Peyer's patch (tissue), 4 donors: ENCODE measurements around the gene BTBD3. TPM values are rescaled to one million over a fixed set of nuclear protein-coding genes. Genes with fewer than 3 reads are reported as not detected.

Experiments used
- DNase-seq, 3 donors: peaks; one replicate each; pipeline ENCODE4 v3.0.0-alpha.2; 2017 to 2019
- H3K27ac ChIP-seq, 4 donors: fragments of 200-600 bp; sonication (generic); one replicate each; pipeline ENCODE4 v1.5.1; 2016 to 2019
- H3K27me3 ChIP-seq, 2 donors: fragments of 200-600 bp; sonication (generic); one replicate each; pipeline ENCODE4 v1.5.1; 2019
- H3K36me3 ChIP-seq, 3 donors: fragments of 200-600 bp; sonication (generic); one replicate each; pipeline ENCODE4 v1.5.1; 2016 to 2019
- H3K4me1 ChIP-seq, 4 donors: fragments of 200-600 bp; sonication (generic); one replicate each; pipeline ENCODE4 v1.5.1; 2016 to 2019
- H3K4me3 ChIP-seq, 4 donors: fragments of 200-600 bp; sonication (generic); 1 replicate in 3 of 4; 2 replicates in 1 of 4; pipeline ENCODE4 v1.5.1; 2016 to 2019; ENCODE audit warnings: mild to moderate bottlenecking in 1 of 4
- H3K9me3 ChIP-seq, 4 donors: fragments of 200-600 bp; sonication (generic); one replicate each; pipeline ENCODE4 v1.5.1; 2016 to 2019; ENCODE audit warnings: mild to moderate bottlenecking in 1 of 4
- CTCF ChIP-seq, 6 experiments: fragments of 450-650 bp in 4 of 6; fragments of 200-600 bp in 2 of 6; sonication (generic) in 1 of 6; IDR thresholded peaks; one replicate each; pipeline ENCODE4 v1.5.1; 2017 to 2019; ENCODE audit warnings: antibody characterized with exemption in 6 of 6, mild to moderate bottlenecking in 3 of 6, moderate library complexity in 1 of 6
- POLR2A ChIP-seq, 2 donors: fragments of 450-650 bp; IDR thresholded peaks; one replicate each; pipeline ENCODE4 v1.5.1; 2017; ENCODE audit warnings: antibody characterized with exemption in 2 of 2, mild to moderate bottlenecking in 2 of 2, moderate library complexity in 2 of 2
- total RNA-seq, 4 donors: library from RNA; depleted of rRNA; stranded (reverse); fragments of >200 nt; gene quantifications; one replicate each; pipeline ENCODE4 v1.1.0, GENCODE V29; 2016

Gene BTBD3
- total RNA-seq, 4 donors from 2014 or later: 25.6 to 47.6 (median 43.8) TPM

GRCh38 chr20:11926292-11926998, 8.8 kb downstream of the BTBD3 start:
- Histone ChIP-seq H3K27ac (no peak overlapping the region), H3K9me3 (no peaks in the 10 kb centered on the region), H3K36me3 (peaks cover 0 to 13% (median 0%) of the 10 kb centered on the region in 3 donors), H3K27me3 (no peaks in the 10 kb centered on the region), H3K4me3 (no peak overlapping the region), H3K4me1 (no peaks in the 10 kb centered on the region)
- DNase-seq: no peak
- TF ChIP-seq POLR2A (IDR thresholded peaks at IDR 0.05) (no peak), CTCF (IDR thresholded peaks at IDR 0.05) (no peak)

GRCh38 chr20:11929947-11930346, 12.3 kb downstream of the BTBD3 start:
- Histone ChIP-seq H3K4me1 (no peaks in the 10 kb centered on the region), H3K36me3 (no peaks in the 10 kb centered on the region), H3K27ac (no peak overlapping the region), H3K9me3 (no peaks in the 10 kb centered on the region), H3K4me3 (no peak overlapping the region), H3K27me3 (no peaks in the 10 kb centered on the region)
- DNase-seq: no peak
- TF ChIP-seq POLR2A (IDR thresholded peaks at IDR 0.05) (no peak), CTCF (IDR thresholded peaks at IDR 0.05) (no peak)

- DNase-seq: no peak
- TF ChIP-seq CTCF (IDR thresholded peaks at IDR 0.05): no peak
- no peak for TF ChIP-seq POLR2A (IDR thresholded peaks at IDR 0.05)
- no peak overlapping the region for H3K27ac ChIP-seq
Measured at GRCh38 chr20:11935212-11936154, 17.8 kb downstream of the BTBD3 start.

GRCh38 chr20:11936157-11936556, 18.5 kb downstream of the BTBD3 start:
- peaks cover 0 to 8% (median 0%) of the 10 kb centered on the region in 4 donors for H3K4me1 ChIP-seq
- no peaks in the 10 kb centered on the region for H3K36me3 ChIP-seq
- DNase-seq: no peak
- no peak overlapping the region for H3K4me3 ChIP-seq
- no peaks in the 10 kb centered on the region for H3K9me3 ChIP-seq
- TF ChIP-seq POLR2A (IDR thresholded peaks at IDR 0.05) (no peak), CTCF (IDR thresholded peaks at IDR 0.05) (no peak)
- H3K27ac ChIP-seq: no peak overlapping the region
- no peaks in the 10 kb centered on the region for H3K27me3 ChIP-seq

More at GRCh38 chr20:11935212-11936154, 17.8 kb downstream of the BTBD3 start:
- no peaks in the 10 kb centered on the region for H3K36me3 ChIP-seq
- no peaks in the 10 kb centered on the region for H3K9me3 ChIP-seq
- H3K27me3 ChIP-seq: no peaks in the 10 kb centered on the region
- peaks cover 0 to 5% (median 0%) of the 10 kb centered on the region in 4 donors for H3K4me1 ChIP-seq
- no peak overlapping the region for H3K4me3 ChIP-seq

GRCh38 chr20:11937230-11937629, 19.5 kb downstream of the BTBD3 start:
- no peaks in the 10 kb centered on the region for H3K9me3 ChIP-seq
- H3K36me3 ChIP-seq: no peaks in the 10 kb centered on the region
- H3K4me3 ChIP-seq: no peak overlapping the region
- DNase-seq: no peak
- TF ChIP-seq POLR2A (IDR thresholded peaks at IDR 0.05) (no peak), CTCF (IDR thresholded peaks at IDR 0.05) (no peak)
- H3K27me3 ChIP-seq: no peaks in the 10 kb centered on the region
- no peak overlapping the region for H3K27ac ChIP-seq
- H3K4me1 ChIP-seq: peaks cover 0 to 15% (median 0%) of the 10 kb centered on the region in 4 donors
